GM21723 (cell line): ENCODE results near the gene ZNF77.
"Not testable (repeated sequence)": the region's sequence is repeated elsewhere in the genome, so short reads cannot be mapped to it uniquely, and the experiment has no call there.

Source experiments
- ATAC-seq: cut with Tn5 transposase; IDR thresholded peaks from one replicate; pipeline ENCODE4 v1.9.1; 2021; ENCODE audit warnings: mild to moderate bottlenecking, moderate library complexity; ENCODE audit not compliant: unreplicated experiment

ZNF77 gene

DNA sequence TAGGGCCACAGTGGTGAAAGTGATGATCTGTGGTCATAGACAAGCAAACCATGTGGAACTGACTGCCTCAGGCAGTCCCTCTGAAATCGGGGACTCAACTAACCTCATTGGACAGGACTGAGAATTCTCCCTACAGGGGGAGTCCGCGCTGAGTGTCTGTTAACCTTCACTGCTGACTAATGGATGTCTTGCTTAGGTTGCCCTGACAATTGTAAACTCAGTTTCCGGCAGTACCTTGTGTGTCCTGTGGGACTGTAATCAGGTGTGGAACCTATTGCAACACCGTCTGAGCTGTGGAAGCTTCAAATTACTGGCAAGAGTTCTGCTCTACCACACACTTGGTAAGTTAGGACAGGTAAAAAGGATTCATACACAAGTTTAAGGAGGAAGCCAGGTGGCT is 21.8 kb downstream of the ZNF77 start:
- no peak for ATAC-seq

DNA sequence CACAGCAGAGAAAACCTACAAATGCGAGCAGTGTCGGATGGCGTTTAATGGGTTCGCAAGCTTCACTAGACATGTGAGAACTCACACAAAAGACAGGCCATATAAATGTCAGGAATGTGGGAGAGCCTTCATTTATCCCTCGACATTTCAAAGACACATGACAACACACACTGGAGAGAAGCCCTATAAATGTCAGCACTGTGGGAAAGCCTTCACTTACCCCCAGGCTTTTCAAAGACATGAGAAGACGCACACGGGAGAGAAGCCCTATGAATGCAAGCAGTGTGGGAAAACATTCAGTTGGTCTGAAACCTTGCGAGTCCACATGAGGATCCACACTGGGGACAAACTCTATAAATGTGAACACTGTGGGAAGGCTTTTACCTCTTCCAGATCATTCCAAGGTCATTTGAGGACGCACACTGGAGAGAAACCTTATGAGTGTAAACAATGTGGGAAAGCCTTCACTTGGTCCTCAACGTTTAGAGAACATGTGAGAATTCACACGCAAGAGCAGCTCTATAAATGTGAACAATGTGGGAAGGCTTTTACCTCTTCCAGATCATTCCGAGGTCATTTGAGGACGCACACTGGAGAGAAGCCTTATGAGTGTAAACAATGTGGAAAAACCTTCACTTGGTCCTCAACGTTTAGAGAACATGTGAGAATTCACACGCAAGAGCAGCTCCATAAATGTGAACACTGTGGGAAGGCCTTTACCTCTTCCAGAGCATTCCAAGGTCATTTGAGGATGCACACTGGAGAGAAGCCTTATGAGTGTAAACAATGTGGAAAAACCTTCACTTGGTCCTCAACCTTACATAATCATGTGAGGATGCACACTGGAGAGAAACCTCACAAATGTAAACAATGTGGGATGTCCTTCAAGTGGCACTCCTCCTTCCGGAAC is 27.2 kb downstream of the ZNF77 start:
- ATAC-seq: no peak

DNA sequence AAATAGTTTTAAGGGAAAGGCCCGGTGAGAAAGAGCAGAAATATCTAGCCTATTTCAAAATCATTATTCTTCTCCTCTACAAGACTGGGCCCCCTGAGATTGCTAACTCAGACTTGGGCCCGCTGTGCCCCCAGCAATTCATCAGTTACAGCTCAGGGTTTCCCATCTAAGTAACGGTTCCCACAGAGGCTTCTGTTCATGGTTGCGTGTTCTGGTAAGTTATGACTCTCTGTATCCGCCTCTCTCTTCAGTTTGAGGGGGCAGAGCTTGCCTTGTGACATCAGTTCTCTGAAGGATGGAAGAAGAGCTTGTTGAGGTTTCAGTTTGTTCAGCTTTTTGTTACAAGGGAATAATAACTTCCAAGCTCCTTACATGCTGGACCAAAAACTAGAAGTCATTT is 32.5 kb downstream of the ZNF77 start:
- ATAC-seq: no peak

DNA sequence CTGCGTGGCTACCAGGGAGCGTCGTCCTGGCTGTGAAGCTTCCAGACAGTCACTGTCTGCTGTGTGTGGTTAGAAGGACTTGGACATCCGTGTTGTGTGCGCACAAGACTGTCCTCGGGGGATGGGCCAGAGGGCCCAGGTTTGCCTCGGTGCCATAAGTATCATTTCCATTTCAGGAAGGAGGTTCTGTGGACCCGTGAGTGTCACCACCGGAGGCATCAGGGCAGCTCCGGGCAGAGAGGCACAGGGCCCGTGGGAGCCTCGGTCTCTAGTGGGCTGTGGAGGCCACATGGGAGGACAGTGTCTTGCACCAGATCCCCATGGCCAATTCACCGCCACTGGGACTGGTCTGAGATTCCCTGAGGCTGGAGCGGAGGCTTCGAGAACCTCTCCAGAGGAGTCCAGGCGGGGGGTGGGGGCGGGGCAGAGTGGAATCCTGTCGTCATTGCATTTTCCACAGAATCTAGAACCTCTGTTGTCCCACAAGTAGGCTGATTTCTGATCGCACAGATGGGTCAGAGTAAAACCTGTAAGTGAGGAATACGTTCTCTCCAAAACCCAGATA is 38.1 kb downstream of the ZNF77 start:
- no peak for ATAC-seq

DNA sequence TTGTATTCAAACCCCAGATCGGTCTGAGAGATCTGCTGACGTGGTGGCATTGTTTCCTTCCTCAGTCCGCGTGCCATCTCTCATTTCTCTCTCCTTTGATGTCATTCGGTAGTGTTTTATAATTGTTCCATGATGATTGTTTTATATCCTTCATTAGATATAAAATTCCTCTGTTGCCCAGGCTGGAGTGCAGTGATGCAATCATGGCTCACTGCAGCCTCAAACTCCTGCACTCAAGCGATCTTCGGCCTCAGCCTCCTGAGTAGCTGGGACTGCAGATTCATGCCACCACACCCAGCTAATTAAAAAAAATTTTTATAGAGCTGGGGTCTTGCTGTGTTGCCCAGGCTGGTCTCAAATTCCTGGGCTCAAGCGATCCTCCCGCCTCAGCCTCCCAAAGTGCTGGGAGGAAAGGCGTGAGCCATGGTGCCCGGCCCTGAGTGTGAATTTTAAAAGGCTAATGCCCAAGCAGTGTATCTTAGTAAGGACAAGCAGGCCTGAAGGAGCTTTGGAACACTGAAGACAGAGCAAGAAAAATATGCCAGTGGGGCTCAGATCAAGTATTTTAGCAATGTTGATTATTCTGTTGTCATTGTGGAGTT is 38.8 kb downstream of the ZNF77 start:
- ATAC-seq: no peak

DNA sequence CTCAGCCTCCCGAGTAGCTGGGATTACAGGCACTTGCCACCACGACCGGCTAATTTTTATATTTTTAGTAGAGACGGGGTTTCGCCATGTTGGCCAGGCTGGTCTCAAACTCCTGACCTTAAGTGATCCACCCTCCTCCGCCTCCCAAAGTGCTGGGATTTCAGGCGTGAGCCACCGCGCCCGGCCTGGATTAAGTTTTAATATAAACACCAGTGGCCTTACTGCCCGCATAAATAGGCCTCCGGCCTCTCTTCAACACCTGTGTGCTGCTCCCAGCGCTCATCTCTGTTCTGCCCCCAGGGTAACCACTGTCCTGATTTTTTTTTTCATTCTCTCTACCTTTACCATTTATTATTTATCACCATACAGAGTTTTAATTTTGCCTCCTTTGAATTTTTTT is 41.4 kb downstream of the ZNF77 start:
- not testable (repeated sequence) for ATAC-seq

DNA sequence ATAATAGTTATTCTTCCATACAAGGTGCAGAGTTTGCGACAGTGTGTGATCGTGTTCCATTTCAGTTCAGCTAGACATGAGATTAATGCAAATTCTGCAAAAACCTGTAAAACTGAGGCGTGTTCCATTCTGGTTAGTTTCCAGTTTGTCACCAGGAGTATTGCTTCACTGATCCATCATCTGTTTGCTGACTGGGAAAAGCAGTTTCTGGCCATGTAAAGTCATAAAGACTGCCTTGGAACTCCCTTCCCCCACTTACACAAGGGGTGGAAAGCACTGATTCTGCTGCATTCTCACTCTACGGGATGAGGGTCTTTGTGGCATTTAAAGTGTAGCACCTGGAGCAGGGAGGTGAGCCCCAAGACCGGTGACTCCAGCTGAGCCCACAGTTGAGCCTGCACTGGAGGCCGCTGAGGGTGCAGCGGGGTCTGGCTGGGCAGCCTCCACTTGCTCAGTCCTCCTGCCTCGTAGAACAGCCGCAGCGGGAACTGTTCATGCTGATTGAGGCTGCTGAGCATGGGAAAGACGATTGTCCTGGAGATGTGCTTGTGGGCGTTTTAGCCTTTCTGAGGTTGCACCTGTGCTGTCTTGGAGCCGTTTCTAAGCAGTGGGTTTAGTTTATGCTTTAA is 42.1 kb downstream of the ZNF77 start:
- ATAC-seq: no peak

DNA sequence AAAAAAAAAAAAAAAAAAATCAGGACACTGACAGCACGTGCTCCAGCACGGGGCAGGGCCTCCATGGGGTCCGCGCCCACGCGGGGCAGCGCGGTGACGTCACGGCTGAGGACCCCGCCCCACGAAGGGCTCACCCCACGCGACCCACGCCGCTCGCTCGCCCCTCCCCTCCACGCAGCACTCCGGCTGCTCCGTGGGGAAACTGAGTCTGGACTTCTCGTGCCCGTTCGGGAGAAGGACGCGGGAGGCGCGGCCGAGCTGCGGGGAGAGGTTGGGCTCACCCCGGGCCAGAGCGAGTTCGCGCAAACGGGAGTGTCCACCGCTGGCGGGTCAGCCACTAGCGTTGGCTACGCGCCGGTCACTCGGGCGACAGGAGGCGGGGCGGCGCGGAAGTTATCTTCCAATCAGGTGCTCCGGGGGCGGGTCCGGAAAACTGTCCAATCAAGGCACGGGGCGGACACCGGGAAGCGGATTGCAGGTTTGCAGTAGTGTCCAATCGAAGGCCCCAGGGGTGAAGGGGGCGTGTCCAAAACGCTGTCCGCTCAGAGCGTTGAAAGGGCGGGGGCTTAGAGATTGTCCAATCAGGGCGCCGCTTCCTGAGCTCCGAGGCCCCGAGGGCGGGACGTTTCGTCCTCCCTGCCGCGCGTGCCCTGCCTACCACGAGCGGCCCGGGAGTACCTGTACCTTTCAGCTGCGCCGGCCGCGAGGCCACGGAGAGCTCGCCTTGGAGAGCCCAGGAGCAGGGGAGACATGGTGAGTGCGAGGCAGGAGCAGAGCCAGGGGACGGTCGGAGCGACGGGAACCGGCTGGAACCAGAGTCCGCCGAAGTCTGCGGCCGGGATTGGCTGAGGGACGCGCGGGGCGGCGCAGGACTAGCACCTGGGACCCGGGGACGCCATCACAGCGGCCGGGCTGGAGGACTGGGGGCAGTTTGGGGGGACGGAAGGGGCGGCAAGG is 44.2 kb downstream of the ZNF77 start, which contains the start of gene ZNF57:
TSS of gene ZNF57 (plus strand) at position 633 of the 957 bp plus-strand sequence. CDS start at position 751, 118 bp downstream.
- peak; percentile 90 for ATAC-seq

DNA sequence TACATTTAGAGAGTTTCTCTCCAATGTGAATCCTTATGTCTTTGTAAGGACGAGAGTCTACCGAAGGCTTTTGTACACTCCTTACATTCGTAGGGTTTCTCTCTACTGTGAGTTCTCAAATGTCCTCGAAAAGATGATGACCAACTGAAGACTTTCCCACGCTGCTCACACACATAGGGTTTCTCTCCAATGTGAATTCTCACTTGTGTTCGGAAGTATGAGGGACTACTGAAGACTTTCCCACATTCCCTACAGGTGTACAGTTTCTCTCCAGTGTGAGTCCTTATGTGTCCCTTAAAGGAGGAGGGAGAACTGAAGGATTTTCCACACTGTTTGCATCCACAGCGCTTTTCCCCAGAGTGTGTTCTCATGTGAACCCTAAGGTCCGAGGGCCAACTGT is 48.1 kb downstream of the ZNF77 start:
- ATAC-seq: no peak

DNA sequence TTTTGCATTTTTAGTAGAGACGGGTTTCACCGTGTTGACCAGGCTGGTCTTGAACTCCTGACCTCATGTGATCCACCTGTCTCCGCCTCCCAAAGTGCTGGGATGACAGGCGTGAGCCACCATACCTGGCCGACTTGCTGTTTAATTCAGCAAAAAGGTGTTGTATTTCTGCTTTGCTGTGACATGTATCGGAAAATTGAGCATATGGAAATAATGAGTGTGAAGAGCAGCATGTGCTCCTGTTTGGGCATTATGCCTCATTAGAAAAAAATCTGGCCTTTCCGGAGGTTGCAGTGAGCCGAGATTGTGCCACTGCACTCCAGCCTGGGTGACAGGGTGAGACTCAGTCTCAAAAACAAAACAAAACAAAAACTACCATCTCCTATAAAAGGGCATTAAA is 54.2 kb downstream of the ZNF77 start:
- not testable (repeated sequence) for ATAC-seq

DNA sequence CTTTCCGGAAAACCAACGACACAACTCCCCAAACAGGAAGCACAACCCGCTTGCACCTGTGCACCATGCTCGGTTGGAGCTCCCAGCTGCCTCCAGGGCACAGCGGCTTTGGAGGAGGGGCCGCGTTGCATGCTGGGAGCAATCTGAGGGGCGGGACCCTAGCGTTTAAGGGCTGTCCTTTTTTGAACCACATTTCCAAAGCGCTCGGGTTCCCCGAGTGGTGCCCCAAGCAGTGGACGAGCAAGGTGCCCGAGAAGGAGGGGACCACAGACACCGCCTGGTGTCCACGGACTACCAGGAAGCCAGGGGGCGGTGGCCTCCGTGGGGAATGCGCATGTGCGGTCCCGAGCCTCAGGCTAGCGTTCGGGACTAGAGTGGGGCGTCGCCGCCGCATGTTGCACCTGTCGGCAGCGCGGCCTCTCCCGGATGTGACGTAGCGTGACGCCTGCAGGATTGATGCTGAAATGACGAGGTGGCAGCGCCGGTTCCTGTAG is 56.0 kb downstream of the ZNF77 start:
- ATAC-seq: no peak

DNA sequence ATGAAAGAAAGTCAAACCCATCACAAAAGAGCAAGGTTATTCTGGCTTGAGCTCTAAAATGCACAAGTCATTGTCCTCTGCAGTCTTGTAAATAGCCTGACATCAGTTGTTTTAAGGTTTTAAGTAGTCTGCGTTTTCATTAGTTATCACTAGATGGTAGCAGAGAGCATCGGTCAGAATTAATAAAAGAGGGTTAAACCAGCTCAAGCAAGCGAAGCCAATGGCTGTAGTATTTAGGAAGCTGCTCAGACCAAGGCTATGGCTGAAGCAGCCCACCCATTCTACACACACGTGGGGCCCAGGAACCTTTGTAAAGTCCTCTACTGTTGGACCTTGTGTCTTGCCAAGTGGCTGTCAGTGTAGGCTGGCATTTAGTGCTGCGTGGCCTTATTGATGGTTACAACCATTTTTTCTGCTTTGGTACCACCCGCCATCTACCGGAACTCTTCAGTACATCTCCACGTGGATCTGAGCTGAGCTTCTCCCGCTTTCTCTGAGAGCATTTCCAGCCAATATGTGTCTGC is 57.3 kb downstream of the ZNF77 start:
- ATAC-seq: no peak

DNA sequence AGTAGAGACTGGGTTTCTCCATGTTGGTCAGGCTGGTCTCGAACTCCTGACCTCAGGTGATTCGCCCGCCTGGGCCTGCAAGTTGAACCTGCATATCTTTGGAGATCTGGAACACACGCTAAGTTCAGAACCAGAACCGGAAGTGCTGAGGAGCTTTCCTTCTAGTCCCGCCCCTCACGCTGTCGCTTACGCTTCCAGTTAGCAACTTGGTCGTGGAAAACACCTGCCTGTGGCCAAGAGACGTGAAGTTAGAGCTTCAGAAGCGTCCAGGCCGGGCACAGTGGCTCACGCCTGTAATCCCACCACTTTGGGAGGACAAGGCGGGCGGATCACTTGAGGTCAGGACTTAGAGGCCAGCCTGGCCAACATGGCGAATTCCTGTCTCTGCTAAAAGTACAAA is 59.0 kb downstream of the ZNF77 start:
- no peak for ATAC-seq

DNA sequence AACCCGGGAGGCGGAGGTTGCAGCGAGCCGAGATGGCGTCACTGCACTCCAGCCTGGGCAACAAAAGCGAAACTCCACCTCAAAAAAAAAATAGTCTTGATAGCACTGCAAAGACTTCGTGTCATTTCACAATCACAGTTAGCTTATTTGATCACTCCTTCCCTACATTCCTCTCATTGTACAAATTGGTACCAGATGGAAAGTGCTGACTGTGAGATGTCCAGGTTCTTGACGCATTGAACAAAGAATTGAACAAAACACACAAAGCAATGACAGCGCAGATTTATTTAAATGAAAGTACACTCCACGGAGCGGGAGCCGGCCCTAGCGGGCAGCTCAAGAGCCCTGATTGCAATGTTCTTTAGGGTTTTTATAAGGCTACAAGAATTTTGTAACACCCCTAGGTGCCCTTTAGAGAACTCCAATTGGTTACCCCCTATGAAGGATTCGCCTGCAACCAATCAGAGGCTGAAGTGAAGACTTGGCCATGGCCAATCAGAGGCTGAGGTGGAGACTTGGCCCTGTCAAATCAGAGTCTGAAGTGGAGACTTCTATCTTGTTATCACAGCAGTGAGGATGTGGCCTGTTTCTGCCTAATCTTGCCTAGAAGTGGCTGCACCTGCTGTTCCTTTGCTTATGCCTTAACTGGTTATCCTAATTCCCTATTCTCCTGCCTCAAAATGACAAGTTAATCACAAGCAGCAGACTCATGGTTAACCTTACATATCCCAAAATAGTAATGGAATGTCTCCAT is 60.9 kb downstream of the ZNF77 start:
- ATAC-seq: no peak
